ENCODE measurements around the gene RAB40B. TPM values are rescaled to one million over a fixed set of nuclear protein-coding genes. Genes with fewer than 3 reads are reported as not detected.
A peak's percentile ranks its signal among the peaks of the same experiment; 100 is the strongest.

The RAB40B gene
- polyA plus RNA-seq, 1 experiment: 9.4 TPM

DNA sequence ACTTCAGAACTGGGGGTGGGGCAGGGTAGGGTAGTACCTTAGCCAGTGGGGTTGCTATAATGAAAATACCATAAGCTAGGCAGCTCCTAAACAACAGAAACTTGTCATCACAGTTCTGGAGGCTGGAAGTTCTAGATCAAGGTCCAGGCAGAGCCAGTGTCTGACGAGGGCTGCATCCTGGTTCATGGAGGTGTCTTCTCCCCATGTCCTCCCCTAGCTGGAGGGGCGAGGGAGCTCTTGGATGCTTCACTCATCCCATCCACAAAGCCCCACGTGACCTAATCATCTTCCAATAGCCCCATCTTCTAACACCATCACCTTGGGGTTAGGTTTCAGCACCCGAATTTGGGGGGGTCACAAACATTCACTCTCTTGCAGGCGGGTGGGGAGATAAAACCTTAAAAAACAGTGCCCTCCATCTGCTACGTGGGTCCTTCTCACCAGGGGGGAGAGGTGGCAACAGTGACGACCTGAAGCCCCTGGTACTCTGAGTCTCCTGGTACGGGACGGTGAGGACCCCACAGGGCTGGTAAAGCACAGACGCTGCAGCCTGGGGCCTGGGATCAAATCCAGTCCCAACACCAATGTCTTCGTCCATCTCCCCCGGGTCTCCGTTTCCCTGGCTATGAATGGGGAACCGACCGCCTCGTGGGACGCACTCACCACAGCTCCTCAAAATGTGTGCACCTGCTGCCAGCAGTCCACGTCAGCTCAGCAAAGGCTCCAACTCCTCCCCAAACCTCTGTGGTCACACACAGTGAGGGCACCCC lies 22.8 kb downstream of the RAB40B start:
- Histone ChIP-seq H3K27me3 (ENCODE audit: control insufficient read depth, insufficient read depth, low read length) (no peaks in the 10 kb centered on the region), H3K4me3 (ENCODE audit: low read depth, low read length) (no peak overlapping the region), H3K36me3 (ENCODE audit: control insufficient read depth, insufficient read depth, low read length) (no peaks in the 10 kb centered on the region)
- POLR2A ChIA-PET: no interaction called here
- no peak for DNase-seq (ENCODE audit: low read depth)
- CTCF ChIA-PET: no interaction called here
- TF ChIP-seq, protein P1, sequence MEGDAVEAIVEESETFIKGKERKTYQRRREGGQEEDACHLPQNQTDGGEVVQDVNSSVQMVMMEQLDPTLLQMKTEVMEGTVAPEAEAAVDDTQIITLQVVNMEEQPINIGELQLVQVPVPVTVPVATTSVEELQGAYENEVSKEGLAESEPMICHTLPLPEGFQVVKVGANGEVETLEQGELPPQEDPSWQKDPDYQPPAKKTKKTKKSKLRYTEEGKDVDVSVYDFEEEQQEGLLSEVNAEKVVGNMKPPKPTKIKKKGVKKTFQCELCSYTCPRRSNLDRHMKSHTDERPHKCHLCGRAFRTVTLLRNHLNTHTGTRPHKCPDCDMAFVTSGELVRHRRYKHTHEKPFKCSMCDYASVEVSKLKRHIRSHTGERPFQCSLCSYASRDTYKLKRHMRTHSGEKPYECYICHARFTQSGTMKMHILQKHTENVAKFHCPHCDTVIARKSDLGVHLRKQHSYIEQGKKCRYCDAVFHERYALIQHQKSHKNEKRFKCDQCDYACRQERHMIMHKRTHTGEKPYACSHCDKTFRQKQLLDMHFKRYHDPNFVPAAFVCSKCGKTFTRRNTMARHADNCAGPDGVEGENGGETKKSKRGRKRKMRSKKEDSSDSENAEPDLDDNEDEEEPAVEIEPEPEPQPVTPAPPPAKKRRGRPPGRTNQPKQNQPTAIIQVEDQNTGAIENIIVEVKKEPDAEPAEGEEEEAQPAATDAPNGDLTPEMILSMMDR (IDR thresholded peaks at IDR 0.05; ENCODE audit: insufficient read depth, low read depth, low read length): no peak

DNA sequence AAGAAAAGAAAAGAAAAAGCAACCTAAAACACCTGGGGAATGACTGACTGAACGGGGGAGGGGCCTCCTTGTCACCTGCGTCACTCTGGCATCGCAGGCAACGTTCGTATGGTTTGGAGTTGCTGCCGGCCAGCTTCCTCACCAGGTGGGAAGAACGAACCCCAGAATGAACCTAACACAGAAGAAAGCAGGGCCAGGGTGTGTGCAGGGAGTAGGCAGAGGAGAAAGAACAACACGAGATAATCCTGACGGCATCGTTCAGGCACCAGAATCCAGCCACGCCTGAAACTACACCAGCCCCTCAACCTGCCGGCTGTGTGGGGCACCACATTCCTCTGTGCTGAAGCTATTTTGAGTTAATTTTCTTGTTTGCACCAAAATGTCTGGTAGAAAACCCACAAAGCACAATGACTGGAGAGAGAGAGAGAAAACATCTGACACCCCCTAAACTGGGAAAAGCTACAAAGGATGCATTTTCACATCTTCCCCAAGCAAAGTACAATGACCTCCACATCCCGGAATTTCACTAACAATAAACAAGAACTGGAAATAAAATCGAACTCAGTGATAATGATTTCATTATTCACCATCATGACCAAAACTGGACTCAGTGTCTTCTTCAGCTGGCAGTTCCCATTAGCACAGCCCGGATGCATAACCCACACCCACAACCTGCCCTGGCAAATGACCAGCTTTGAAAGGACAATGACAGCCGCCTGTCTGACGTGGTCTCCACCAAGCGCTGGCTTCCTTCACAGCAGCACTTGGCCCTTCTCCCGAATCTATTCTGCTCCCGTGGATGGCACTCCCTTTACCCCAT lies 23.6 kb downstream of the RAB40B start:
- CTCF ChIA-PET: no interaction called here
- H3K36me3 ChIP-seq (ENCODE audit: control insufficient read depth, insufficient read depth, low read length): no peaks in the 10 kb centered on the region
- TF ChIP-seq, protein P1 (IDR thresholded peaks at IDR 0.05; ENCODE audit: insufficient read depth, low read depth, low read length): no peak
- H3K4me3 ChIP-seq (ENCODE audit: low read depth, low read length): no peak overlapping the region
- POLR2A ChIA-PET: no interaction called here
- no peak for DNase-seq (ENCODE audit: low read depth)
- no peaks in the 10 kb centered on the region for H3K27me3 ChIP-seq (ENCODE audit: control insufficient read depth, insufficient read depth, low read length)

DNA sequence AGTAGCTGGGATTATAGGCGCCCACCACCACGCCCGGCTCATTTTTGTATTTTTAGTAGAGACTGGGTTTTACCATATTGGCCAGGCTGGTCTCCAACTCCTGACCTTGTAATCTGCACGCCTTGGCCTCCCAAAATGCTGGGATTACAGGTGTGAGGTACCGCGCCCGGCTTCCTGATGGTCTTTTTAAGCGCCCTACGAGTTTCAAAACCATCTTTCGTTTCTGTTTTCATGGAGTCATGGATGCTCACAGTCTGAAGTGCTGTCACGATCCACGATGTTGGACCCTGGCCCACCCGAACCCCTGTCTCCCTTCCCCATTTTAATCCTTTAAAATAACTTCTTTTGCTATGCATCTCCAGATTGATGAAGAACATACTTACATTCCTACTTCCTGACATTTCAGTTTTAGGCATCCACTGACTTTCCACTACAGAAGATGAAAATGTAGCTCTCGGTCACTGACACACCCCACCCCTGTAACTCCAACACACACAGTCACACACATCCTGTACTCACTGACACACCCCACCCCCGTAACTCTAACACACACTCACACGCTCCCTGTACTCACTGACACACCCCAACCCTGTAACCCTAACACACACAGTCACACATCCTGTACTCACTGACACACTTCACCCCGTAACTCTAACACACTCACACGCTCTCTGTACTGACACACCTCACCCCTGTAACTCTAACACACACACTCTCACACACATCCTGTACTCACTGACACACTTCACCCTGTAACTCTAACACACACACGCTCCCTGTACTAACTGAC lies 27.6 kb downstream of the RAB40B start:
- Histone ChIP-seq H3K27me3 (ENCODE audit: control insufficient read depth, insufficient read depth, low read length) (no peaks in the 10 kb centered on the region), H3K36me3 (ENCODE audit: control insufficient read depth, insufficient read depth, low read length) (no peaks in the 10 kb centered on the region), H3K4me3 (ENCODE audit: low read depth, low read length) (no peak overlapping the region)
- TF ChIP-seq, protein P1 (IDR thresholded peaks at IDR 0.05; ENCODE audit: insufficient read depth, low read depth, low read length): no peak
- DNase-seq (ENCODE audit: low read depth): no peak
- ChIA-PET POLR2A (no interaction called here), CTCF (no interaction called here)

DNA sequence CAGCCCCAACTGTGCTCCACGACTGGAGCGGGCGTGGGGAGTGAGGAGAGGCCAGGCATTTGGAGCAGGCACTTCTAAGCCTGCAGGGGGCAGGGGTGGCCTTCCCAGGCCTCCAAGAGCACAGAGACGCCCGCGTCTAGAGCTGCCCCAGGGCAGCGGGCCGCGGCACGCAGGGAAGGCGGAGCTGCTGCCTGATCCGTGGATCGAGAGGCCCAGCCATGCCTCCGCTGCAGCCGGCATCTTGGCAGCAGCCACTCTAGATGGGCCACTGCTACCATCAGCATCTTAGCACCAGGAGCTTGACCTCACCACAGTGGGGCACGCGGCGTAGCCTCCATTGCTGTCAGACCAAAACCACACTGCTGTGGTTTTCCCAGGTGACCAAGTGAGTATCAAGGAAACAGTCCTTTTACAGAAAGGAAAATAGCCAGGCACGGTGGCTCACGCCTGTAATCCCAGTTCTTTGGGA lies 29.8 kb downstream of the RAB40B start:
- Histone ChIP-seq H3K36me3 (ENCODE audit: control insufficient read depth, insufficient read depth, low read length) (no peaks in the 10 kb centered on the region), H3K27me3 (ENCODE audit: control insufficient read depth, insufficient read depth, low read length) (no peaks in the 10 kb centered on the region), H3K4me3 (ENCODE audit: low read depth, low read length) (no peak overlapping the region)
- CTCF ChIA-PET: interaction anchor here (0.7 to 2.5 kb wide), 13 partner anchors 9 to 208 kb away, joined by 3 to 12 read pairs (median 5); no protein-coding TSS in a partner anchor
- POLR2A ChIA-PET: no interaction called here
- no peak for DNase-seq (ENCODE audit: low read depth)
- TF ChIP-seq, protein P1 (IDR thresholded peaks at IDR 0.05; ENCODE audit: insufficient read depth, low read depth, low read length): peak; percentile 73
